Dermis blood vessel endothelial cell (primary cell): ENCODE data around the gene TTC24. TPM values are rescaled to one million over a fixed set of nuclear protein-coding genes. Genes with fewer than 3 reads are reported as not detected.
"Not testable (repeated sequence)": the region's sequence is repeated elsewhere in the genome, so short reads cannot be mapped to it uniquely, and the experiment has no call there.

Source experiments
- DNase-seq: peaks from one replicate; pipeline ENCODE4 v3.0.0; 2010
- total RNA-seq: library from RNA; depleted of rRNA; stranded (reverse); fragments of >200 nt; gene quantifications from 2 replicates; pipeline ENCODE4 v1.2.3, GENCODE V29; 2014

The TTC24 gene
- total RNA-seq, 1 donor from 2014 or later: not detected

GRCh38 chr1:156612666-156613065 is 33.1 kb downstream of the TTC24 start:
- DNase-seq: no peak

GRCh38 chr1:156615946-156616345 is 36.4 kb downstream of the TTC24 start:
- no peak for DNase-seq

- peak; percentile 65 for DNase-seq
These were observed 36.9 kb downstream of the TTC24 start for GRCh38 chr1:156616463-156616862.

DNA sequence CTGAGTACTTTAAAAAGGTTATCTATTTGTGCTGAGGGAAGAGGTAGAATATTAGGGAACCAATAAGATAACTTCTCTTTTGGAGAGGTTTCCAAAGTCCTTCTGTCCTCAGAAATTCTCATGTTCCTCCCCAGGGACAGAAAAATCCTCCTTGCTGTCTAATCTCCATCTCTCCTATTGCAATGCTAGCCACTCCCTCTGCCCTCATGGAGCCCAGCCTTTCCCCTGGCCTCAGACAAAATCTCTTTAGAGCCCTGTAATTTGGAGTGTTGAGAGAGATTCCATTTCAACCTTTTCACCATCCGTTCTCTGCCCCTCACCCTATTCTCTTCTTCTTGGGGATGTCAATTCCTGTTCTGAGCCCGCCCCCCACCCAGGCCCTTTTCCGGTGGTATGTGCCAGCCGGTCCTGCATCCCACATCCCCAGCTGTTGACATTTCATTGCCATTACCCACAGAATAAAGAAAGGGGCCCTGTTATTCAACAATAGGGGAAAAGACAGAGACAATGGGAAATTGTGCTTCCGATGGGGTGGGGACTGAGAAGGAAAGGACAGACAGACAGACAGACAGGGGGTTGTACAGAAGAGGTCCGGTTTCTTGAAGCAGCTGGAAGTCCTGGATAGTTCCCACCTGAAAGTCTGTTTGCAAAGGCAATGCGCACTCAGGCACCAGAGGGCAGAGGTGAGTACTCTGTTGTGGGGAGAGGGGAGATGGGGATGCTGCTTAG is 39.5 kb downstream of the TTC24 start, which contains the start of gene HAPLN2:
Gene HAPLN2, plus strand, starts transcription at position 563 of the 729 bp plus-strand sequence. CDS start 4,076 bp downstream, outside the sequence.
- DNase-seq: peak; percentile 59

- no peak for DNase-seq
These were observed 40.0 kb downstream of the TTC24 start for GRCh38 chr1:156619582-156619955.

DNA sequence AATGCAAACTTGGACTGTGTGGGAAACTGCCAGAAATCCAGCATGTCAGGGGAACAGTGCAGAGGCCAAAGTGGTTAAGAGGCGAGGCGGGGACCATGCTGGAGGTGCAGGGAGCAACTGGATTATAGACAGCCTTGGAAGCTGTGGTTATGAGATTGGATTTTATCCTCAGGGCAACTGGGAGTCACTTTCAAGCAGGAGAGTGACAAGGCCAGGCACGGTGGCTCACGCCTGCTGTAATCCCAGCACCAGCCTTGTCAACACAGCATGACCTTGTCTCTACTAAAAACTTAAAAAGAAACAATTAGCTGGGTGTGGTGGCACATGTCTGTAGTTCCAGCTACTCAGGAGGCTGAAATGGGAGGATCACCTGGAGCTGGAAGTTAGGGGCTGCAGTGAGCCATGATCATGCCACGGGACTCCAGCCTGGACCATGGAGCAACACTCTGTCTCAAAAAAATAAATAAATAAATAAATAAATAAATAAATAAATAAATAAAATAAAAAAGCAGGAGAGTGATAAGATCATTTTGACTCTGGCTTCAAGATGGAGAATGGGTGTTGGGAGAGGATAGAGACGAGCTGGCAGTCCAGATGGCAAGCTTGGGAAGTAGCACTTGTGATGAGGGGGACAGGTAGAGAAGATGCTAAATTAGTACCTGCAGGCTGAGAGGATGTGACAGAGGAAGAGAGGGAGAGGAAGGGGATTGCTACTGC is 43.2 kb downstream of the TTC24 start:
- DNase-seq: no peak

- peak; percentile 66 for DNase-seq
These were observed 44.7 kb downstream of the TTC24 start for GRCh38 chr1:156623946-156624813.

- no peak for DNase-seq
These were observed 45.4 kb downstream of the TTC24 start for GRCh38 chr1:156624814-156625435.

DNA sequence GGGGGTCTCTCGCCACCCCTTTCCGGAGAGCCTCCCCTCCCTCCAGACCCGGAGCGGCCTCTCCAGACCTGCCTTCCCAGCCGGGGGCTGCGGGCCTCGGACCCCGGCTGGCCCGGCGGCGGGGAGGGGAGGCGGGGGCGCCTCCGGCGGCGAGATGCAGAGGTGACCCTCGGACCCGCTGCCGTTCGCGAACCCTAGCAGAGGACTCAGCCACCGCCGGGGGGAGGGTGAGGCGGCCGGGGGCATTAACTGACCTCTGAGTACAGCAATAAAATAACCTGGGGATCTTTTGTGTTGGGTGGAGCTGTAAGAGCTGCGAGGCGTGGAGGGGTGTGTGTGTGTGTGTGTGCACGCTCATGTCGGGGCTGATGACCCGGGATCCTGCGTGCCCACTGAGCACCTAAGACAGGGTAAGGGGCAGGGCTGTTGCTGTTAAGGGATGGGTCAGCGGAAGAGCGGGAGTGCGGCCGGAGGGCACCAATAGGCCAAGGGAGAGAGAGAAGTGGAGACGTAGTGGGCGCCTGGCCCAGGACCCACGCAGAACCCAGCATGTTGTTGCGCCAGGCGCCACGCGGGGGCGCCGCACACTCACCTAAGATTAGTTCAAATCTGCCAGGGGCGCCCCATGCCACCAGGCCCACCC is 46.0 kb downstream of the TTC24 start:
- DNase-seq: peak; percentile 71

GRCh38 chr1:156626079-156626438 is 46.5 kb downstream of the TTC24 start:
- DNase-seq: no peak

GRCh38 chr1:156627313-156627880 is 47.9 kb downstream of the TTC24 start:
- peak; percentile 82 for DNase-seq

DNA sequence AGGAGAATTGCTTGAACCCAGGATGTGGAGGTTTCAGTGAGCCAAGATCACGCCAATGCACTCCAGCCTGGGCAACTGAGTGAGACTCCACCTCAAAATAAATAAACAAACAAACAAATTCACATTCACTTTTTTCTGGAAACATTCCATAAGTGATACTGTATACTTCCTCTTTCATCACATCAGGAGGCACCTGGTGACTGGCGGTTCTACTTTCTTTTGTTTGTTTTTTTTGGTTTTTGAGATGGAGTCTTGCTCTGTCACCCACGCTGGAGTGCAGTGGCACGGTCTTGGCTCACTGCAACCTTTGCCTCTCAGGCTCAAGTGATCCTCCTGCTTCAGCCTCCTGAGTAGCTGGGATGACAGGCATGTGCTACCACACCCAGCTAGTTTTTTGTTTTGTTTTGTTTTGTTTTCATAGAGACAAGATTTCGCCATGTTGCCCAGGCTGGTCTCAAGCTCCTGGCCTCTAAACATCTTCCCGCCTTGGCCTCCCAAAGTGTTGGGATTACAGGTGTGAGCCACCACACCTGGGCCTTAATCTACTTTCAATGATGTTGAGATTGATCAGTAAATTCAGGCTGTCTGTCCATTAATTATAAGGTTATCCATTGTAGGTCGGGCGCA is 50.4 kb downstream of the TTC24 start:
- no peak for DNase-seq

- not testable (repeated sequence) for DNase-seq
These were observed 51.6 kb downstream of the TTC24 start for GRCh38 chr1:156631152-156631551.

DNA sequence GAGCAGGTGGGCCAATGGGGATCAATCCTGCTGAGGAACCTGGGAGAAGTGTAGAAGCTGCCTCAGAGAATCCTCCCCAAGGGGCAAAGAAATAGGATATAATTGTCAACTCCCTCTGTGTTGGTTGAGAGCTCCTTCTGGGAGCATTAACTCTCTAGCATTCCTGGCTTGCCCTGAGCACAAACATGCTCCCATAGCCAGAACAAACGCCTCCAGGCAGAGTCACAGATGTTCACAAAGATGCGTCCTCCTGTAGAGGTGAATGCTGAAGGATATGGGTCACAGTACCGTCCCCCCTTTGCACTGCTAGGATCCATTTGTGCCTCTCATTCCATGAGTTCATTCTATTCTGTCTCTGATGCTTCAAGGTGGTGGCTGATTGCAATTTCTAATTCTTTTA is 52.8 kb downstream of the TTC24 start:
- DNase-seq: no peak

Other genes with a start within 250 kb of the TTC24 start
- 552 and 641 TPM in 2 replicates for gene CCT3, start 241.4 kb upstream of the TTC24 start, total RNA-seq
- gene TSACC, start 241.2 kb upstream of the TTC24 start, total RNA-seq: not detected in 2 replicates
- not detected in 2 replicates for gene RHBG, start 210.5 kb upstream of the TTC24 start, total RNA-seq
- 10.7 and 11.6 TPM in 2 replicates for gene MEF2D, start 78.9 kb upstream of the TTC24 start, total RNA-seq
- gene IQGAP3, start 7.2 kb upstream of the TTC24 start, total RNA-seq: 7.3 and 37.9 TPM in 2 replicates
- gene NAXE, start 12.1 kb downstream of the TTC24 start, total RNA-seq: 77.6 and 95.1 TPM in 2 replicates
- 16.7 and 28.2 TPM in 2 replicates for gene GPATCH4, start 21.8 kb downstream of the TTC24 start, total RNA-seq
- gene HAPLN2, start 39.7 kb downstream of the TTC24 start, total RNA-seq: not detected in 2 replicates
- gene BCAN, start 62.4 kb downstream of the TTC24 start, total RNA-seq: not detected in 2 replicates
- gene NES, start 97.7 kb downstream of the TTC24 start, total RNA-seq: 65.6 and 78.8 TPM in 2 replicates
- 0.34 TPM in 1 of 2 replicates, not detected in the other for gene CRABP2, start 125.9 kb downstream of the TTC24 start, total RNA-seq
- gene METTL25B, start 148.7 kb downstream of the TTC24 start, total RNA-seq: 11.8 and 13.3 TPM in 2 replicates
- 8.7 and 11.7 TPM in 2 replicates for gene ISG20L2, start 149.0 kb downstream of the TTC24 start, total RNA-seq
- gene MRPL24, start 161.4 kb downstream of the TTC24 start, total RNA-seq: 31.0 and 34.7 TPM in 2 replicates
- 149 and 294 TPM in 2 replicates for gene HDGF, start 172.0 kb downstream of the TTC24 start, total RNA-seq
- 12.3 and 15.6 TPM in 2 replicates for gene PRCC, start 187.8 kb downstream of the TTC24 start, total RNA-seq
- gene SH2D2A, start 237.1 kb downstream of the TTC24 start, total RNA-seq: not detected in 2 replicates